ENCODE measurements around the gene DNAH17. TPM values are rescaled to one million over a fixed set of nuclear protein-coding genes. Genes with fewer than 3 reads are reported as not detected.

DNAH17 gene
- total and polyA plus RNA-seq, 2 of the 8 experiments (the other 6 are each of a cell fraction or from before 2014, with no cell fraction given), result 0.14 to 0.67 TPM

GRCh38 chr17:78486946-78487680 is 90.1 kb downstream of the DNAH17 start:
- Histone ChIP-seq H3K23me2 (ENCODE audit: low read depth, low read length) (peaks cover 11% of the 10 kb centered on the region; the same call in 1 of the 2 replicates), H3K79me2 (ENCODE audit: control insufficient read depth in 1 of 2, insufficient read depth in 2 of 2, low read length in 2 of 2) (no peaks in the 10 kb centered on the region), H4K5ac (ENCODE audit: insufficient read length, low read depth, low read length) (no peak overlapping the region), H3K23ac (ENCODE audit: insufficient read length) (no peak overlapping the region), H3K18ac (ENCODE audit: extremely low read depth, low read length) (no peak overlapping the region), H3K9me3 (ENCODE audit: insufficient read depth in 2 of 2, low read depth in 1 of 2, low read length in 1 of 2) (no peaks in the 10 kb centered on the region), H4K91ac (replicated peaks; ENCODE audit: insufficient read length, low read length) (no peak overlapping the region), H3K9ac (replicated peaks in 1 of 4; ENCODE audit: extremely low read depth in 1 of 4, low read depth in 3 of 4, low read length in 3 of 4) (no peak overlapping the region), H3K27me3 (replicated peaks in 1 of 4; ENCODE audit: control insufficient read depth in 3 of 4, extremely low read depth in 1 of 4, insufficient read depth in 3 of 4, low read length in 3 of 4) (peaks cover 0 to 3% (median 2%) of the 10 kb centered on the region in 4 experiments; a peak in 3 of 7 replicates), H2BK20ac (ENCODE audit: low read length) (no peak overlapping the region), H2AK5ac (ENCODE audit: low read depth, low read length) (no peak overlapping the region), H3K4ac (replicated peaks; ENCODE audit: insufficient read length, low read depth, low read length) (no peak overlapping the region), H3K14ac (ENCODE audit: insufficient read length) (no peak overlapping the region), H4K20me1 (replicated peaks in 1 of 2; ENCODE audit: control insufficient read depth in 1 of 2, insufficient read depth in 2 of 2, low read length in 2 of 2) (no peaks in the 10 kb centered on the region), H3K4me1 (replicated peaks in 1 of 4; ENCODE audit: control insufficient read depth in 3 of 4, insufficient read depth in 4 of 4, low read length in 3 of 4) (peaks cover 0 to 10% (median 8%) of the 10 kb centered on the region in 4 experiments; a peak in 5 of 7 replicates), H2BK15ac (ENCODE audit: low read length) (no peak overlapping the region), H4K8ac (ENCODE audit: extremely low read depth, insufficient read depth, low read length) (no peak overlapping the region), H3K4me3 (ENCODE audit: extremely low read depth in 1 of 4, insufficient read depth in 2 of 4, low read depth in 3 of 4, low read length in 4 of 4) (no peak overlapping the region), H3K56ac (replicated peaks; ENCODE audit: insufficient read length, low read depth, low read length) (no peak overlapping the region), H3K36me3 (ENCODE audit: control insufficient read depth in 2 of 4, insufficient read depth in 4 of 4, low read length in 3 of 4) (no peaks in the 10 kb centered on the region), H2AFZ (ENCODE audit: low read length) (no peak overlapping the region), H3K79me1 (ENCODE audit: low read depth, low read length) (peaks cover 3% of the 10 kb centered on the region), H2BK120ac (replicated peaks; ENCODE audit: low read depth, low read length) (no peak overlapping the region), H2BK5ac (ENCODE audit: low read depth, low read length) (no peak overlapping the region), H3K4me2 (ENCODE audit: insufficient read depth in 1 of 2, low read depth in 2 of 2, low read length in 2 of 2) (no peak overlapping the region), H2BK12ac (ENCODE audit: low read depth, low read length) (no peak overlapping the region), H3K27ac (ENCODE audit: low read depth, low read length) (no peak overlapping the region)
- TF ChIP-seq BRCA1 (IDR thresholded peaks at IDR 0.05; ENCODE audit: low read depth, low read length) (no peak), SP4 (IDR thresholded peaks at IDR 0.05; ENCODE audit: low read length) (no peak), EZH2 (IDR thresholded peaks at IDR 0.05; ENCODE audit: low read depth, low read length, severe bottlenecking) (no peak), POU5F1 (IDR thresholded peaks at IDR 0.05; ENCODE audit: low read depth, low read length) (no peak), JUN (IDR thresholded peaks at IDR 0.05; ENCODE audit: low read depth, low read length) (no peak), SP2 (IDR thresholded peaks at IDR 0.05; ENCODE audit: low read length) (no peak), ATF3 (IDR thresholded peaks at IDR 0.05; ENCODE audit: insufficient read depth, low read depth, low read length) (no peak)
- POLR2A ChIA-PET (ENCODE audit: partially characterized antibody), result no interaction called here
- FAIRE-seq (no peak), DNase-seq (ENCODE audit: low read depth in 1 of 2, low spot score in 2 of 2) (no peak)
- WGBS, 2 experiments (ENCODE audit: extremely low coverage in 1 of 2, insufficient coverage in 1 of 2, insufficient read length in 1 of 2, insufficient replicate concordance in 2 of 2, low coverage in 1 of 2, low lambda C conversion rate in 2 of 2, missing lambda C conversion rate in 1 of 2), result 97% methylated on average over 13 of the region's 13 CpGs; no CpG with 5 or more reads in 1 of the 2 experiments
- CTCF ChIA-PET (ENCODE audit: partially characterized antibody), result interaction anchor here (1.0 to 2.0 kb wide), 7 partner anchors 8 to 223 kb away, joined by 3 to 7 read pairs (median 3); no protein-coding TSS in a partner anchor
